H1 (cell line): ENCODE results near the gene WBP4. TPM values are rescaled to one million over a fixed set of nuclear protein-coding genes. Genes with fewer than 3 reads are reported as not detected.

ENCODE experiments used
- GTF2F1 ChIP-seq: IDR thresholded peaks from 2 replicates; pipeline ENCODE4 v1.6.1; 2012; ENCODE audit warnings: low read depth, low read length, improper control_type of control experiment, borderline replicate concordance
- NRF1 ChIP-seq: IDR thresholded peaks from 2 replicates; pipeline ENCODE4 v1.6.1; 2011; ENCODE audit warnings: mild to moderate bottlenecking, low read depth, low read length, improper control_type of control experiment
- polyA plus RNA-seq, 7 experiments: library from polyadenylated mRNA; depleted of rRNA in 3 of 7; stranded (reverse) in 5 of 7; unstranded in 2 of 7; fragments of >200 nt in 5 of 7; fragments of 200-250 nt in 2 of 7; gene quantifications; 1 replicate in 5 of 7; 2 replicates in 1 of 7; 4 replicates in 1 of 7; pipeline versions ENCODE4 v1.2.1 to v1.2.3, GENCODE V29; 2011 to 2013; ENCODE audit warnings: missing spikeins in 2 of 7, mixed read lengths in 2 of 7
- total RNA-seq: library from RNA; stranded (reverse); fragmentation: NEBNext Ultra II Directional; extraction: Animal tissue kit (Norgen Biotek cat#: 25700); gene quantifications from 2 replicates; pipeline ENCODE4 v1.2.1, GENCODE V29; 2021

The WBP4 gene
- total and polyA plus RNA-seq, 2 of the 8 experiments (the other 6 are each of a cell fraction or from before 2014, with no cell fraction given): 3.0 to 10.0 TPM

GRCh38 chr13:41056826-41057711, 4.2 kb upstream of the WBP4 start (continued):
- no peak for TF ChIP-seq NRF1
- no peak for TF ChIP-seq GTF2F1
